Measurements from ENCODE around the gene SDF4. TPM values are rescaled to one million over a fixed set of nuclear protein-coding genes. Genes with fewer than 3 reads are reported as not detected.

Gene SDF4
- total and polyA plus RNA-seq, 2 of the 4 experiments (the other 2 are of a cell fraction) = 57.0 to 250 TPM

- WGBS, 2 experiments (ENCODE audit: extremely low coverage in 2 of 2, insufficient read length in 1 of 2) = 95% methylated on average over 12 of the region's 18 CpGs; no CpG with 5 or more reads in 1 of the 2 experiments
These were observed 5.9 kb downstream of the SDF4 start for GRCh38 chr1:1225913-1226312.

More at GRCh38 chr1:1225913-1226312, 5.9 kb downstream of the SDF4 start:
- Histone ChIP-seq H3K4ac (ENCODE audit: low read depth, low read length) (no peak overlapping the region), H3K9ac (ENCODE audit: low read depth, low read length) (no peak overlapping the region), H2BK5ac (ENCODE audit: low read depth, low read length, poor library complexity, severe bottlenecking) (no peak overlapping the region), H3K9me1 (ENCODE audit: insufficient read depth, low read length) (peaks cover 15% of the 10 kb centered on the region), H4K20me1 (ENCODE audit: insufficient read depth, low read length) (peaks cover 60% of the 10 kb centered on the region), H4K5ac (ENCODE audit: low read depth, low read length) (no peak overlapping the region), H3K56ac (ENCODE audit: extremely low read depth, insufficient read depth, low read length) (no peak overlapping the region), H3K4me1 (ENCODE audit: control insufficient read depth, insufficient read depth, low read length) (peaks cover 6% of the 10 kb centered on the region; the same call in 1 of the 2 replicates), H3K79me1 (ENCODE audit: low read depth in 1 of 2, low read length in 2 of 2) (peaks cover 11 to 67% of the 10 kb centered on the region in 2 experiments; a peak in 3 of 4 replicates), H2AFZ (replicated peaks; ENCODE audit: low read length, poor library complexity) (no peak overlapping the region), H2AK9ac (replicated peaks; ENCODE audit: low read depth, low read length, poor library complexity) (no peak overlapping the region), H3K18ac (ENCODE audit: low read depth, low read length) (no peak overlapping the region), H4K8ac (ENCODE audit: low read depth in 2 of 2, low read length in 2 of 2) (no peak overlapping the region), H2AK5ac (ENCODE audit: low read depth, low read length) (no peak overlapping the region), H2BK20ac (ENCODE audit: low read depth, low read length) (no peak overlapping the region), H3K9me3 (ENCODE audit: control insufficient read depth, insufficient read depth, low read length) (no peaks in the 10 kb centered on the region), H3K23ac (ENCODE audit: low read depth, low read length) (no peak overlapping the region), H3K27ac (ENCODE audit: insufficient read depth, low read length) (no peak overlapping the region), H3K4me2 (ENCODE audit: low read depth, low read length) (no peak overlapping the region), H4K91ac (ENCODE audit: insufficient read depth, low read depth, low read length) (no peak overlapping the region), H3K14ac (replicated peaks; ENCODE audit: low read depth, low read length) (no peak overlapping the region), H2BK120ac (ENCODE audit: low read depth, low read length) (no peak overlapping the region), H3K27me3 (ENCODE audit: control insufficient read depth, insufficient read depth, low read length) (no peaks in the 10 kb centered on the region), H3K4me3 (ENCODE audit: insufficient read depth, low read depth, low read length) (no peak overlapping the region), H3K36me3 (ENCODE audit: control insufficient read depth, insufficient read depth, low read length) (peaks cover 65% of the 10 kb centered on the region), H2BK15ac (ENCODE audit: low read depth, low read length) (no peak overlapping the region)
- intact Hi-C loops (cut with micrococcal nuclease) (no loop called here), dilution Hi-C loops (cut with HindIII; ENCODE audit: low sequenced_read_pairs, unreplicated experiment) (no loop called here), in situ Hi-C loops (cut with MboI; ENCODE audit: low sequenced_read_pairs) (no loop called here)
- TF ChIP-seq BHLHE40 (IDR thresholded peaks at IDR 0.05; ENCODE audit: low read depth, low read length) = no peak
- no peak for TF ChIP-seq RAD21 (IDR thresholded peaks at IDR 0.05; ENCODE audit: low read length)
- no peak for TF ChIP-seq NFE2L2 (IDR thresholded peaks at IDR 0.05; ENCODE audit: low read depth, low read length)
- TF ChIP-seq RFX5 (IDR thresholded peaks at IDR 0.05; ENCODE audit: low read depth, low read length) = no peak
- no peak for TF ChIP-seq MXI1 (IDR thresholded peaks at IDR 0.05; ENCODE audit: borderline replicate concordance, low read depth, low read length)
- no peak for TF ChIP-seq MAZ (IDR thresholded peaks at IDR 0.05; ENCODE audit: borderline replicate concordance, low read depth, low read length)
- no peak for TF ChIP-seq CTCF (conservative IDR thresholded peaks at IDR 0.05; ENCODE audit: low read depth, low read length)
- no peak for TF ChIP-seq CEBPB (IDR thresholded peaks at IDR 0.05; ENCODE audit: low read depth, low read length)
- TF ChIP-seq FOS (IDR thresholded peaks at IDR 0.05; ENCODE audit: low read depth, low read length) = no peak
- no peak for TF ChIP-seq CHD1 (IDR thresholded peaks at IDR 0.05; ENCODE audit: low read depth, low read length)
- TF ChIP-seq POLR2A (IDR thresholded peaks at IDR 0.05; ENCODE audit: low read depth, low read length) = no peak
- no peak for TF ChIP-seq RCOR1 (IDR thresholded peaks at IDR 0.05; ENCODE audit: insufficient replicate concordance, low read length)
- TF ChIP-seq SMC3 (IDR thresholded peaks at IDR 0.05; ENCODE audit: low read depth, low read length) = no peak
- no peak for TF ChIP-seq MAFK (IDR thresholded peaks at IDR 0.05; ENCODE audit: low read depth, low read length)
- TF ChIP-seq USF2 (IDR thresholded peaks at IDR 0.05; ENCODE audit: low read depth, low read length) = no peak
- ATAC-seq (ENCODE audit: low read depth) = no peak
- ChIA-PET CTCF (no interaction called here), POLR2A (ENCODE audit: unreplicated experiment) (no interaction called here)
- BruUV-seq (replicated peaks) = no TSS peak
- DNase-seq = no peak

Data from IMR-90 (cell line).